Midbrain (tissue), 1 donor: ENCODE data around the gene DERL2.
A peak's percentile ranks its signal among the peaks of the same experiment; 100 is the strongest.

Source experiments
- DNase-seq: peaks from one replicate; lab custom pipeline; 2025; lab: John Stamatoyannopoulos, UW

Gene DERL2

GRCh38 chr17:5501685-5502084 lies 15.7 kb upstream of the DERL2 start:
- DNase-seq = no peak

DNA sequence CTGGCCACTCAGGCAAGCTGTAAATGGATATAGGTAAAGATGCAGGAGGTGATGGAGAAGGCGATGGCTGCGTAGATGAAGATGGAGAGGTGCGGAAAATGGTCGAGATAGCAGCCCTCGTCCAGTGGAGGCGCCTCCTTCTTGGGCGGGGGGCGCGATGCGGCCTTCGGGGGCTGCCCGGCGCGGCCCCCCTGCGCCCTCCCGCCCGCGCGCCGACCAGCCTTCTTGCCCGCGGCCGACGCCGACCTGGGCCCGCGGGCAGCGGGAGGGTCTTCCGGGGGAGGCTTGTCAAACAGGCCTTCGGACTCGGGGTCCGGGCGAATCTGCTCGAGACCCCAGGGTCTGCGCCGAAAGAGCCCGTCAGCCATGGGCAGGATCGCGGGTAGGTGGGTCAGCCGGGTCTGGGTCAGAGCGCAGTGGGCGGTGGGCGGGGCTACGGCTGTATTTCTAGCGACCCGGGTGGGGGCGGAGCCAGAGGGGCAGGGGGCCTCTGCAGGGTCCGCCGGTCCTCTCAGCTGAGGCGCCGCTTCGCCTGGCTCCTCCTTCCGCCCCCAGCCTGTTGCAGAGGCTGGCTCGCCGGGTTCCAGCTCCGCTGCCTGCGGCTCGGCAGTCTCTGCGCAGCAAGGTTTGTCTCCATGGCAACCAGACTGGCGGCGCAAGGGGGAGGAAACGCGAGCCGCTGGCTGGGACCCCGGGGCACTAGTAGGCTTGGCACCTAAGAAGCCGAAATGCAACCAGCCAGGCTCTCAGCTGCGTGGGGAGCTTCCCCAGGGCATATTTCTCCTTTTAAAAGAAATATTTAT lies 14.8 kb upstream of the DERL2 start:
- peak; percentile 84 for DNase-seq

GRCh38 chr17:5500247-5500588 lies 14.2 kb upstream of the DERL2 start:
- no peak for DNase-seq

DNA sequence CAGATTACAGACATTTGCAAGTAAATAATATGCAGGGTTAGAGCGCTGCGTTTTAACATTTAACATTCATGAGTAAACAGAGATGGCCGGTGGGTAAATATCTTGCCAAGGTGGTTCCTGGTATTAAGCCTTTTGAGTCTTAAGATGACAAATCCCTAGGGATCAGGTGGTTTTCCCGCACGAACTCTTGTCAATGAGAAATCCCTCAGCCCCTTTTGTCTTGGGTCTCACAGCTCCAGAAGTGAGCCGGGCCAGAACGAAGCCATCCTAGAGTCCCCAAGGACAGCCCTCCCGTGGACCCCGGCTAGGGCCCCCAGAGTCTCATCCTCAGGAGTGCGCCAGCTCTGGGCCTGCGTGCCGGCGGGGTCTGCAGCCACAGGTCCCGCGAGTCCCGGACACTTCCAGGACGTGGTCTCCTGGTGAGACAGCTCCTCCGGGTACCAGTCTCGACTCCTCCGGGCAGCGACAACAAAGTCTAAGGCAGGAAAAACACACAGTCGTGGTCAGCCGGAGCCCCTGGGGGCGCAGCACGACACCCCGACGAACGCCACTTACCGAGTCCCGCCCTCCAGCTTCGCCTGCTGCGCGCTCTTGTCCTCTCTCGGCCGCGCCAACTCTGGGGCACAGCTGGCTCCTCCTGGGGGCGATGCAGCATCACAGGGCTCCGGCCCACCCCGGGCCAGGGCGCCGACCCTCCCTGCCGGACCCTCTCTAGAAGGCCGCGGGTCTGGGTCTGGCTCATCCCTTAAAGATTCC lies 13.7 kb upstream of the DERL2 start:
- peak; percentile 9 for DNase-seq

DNA sequence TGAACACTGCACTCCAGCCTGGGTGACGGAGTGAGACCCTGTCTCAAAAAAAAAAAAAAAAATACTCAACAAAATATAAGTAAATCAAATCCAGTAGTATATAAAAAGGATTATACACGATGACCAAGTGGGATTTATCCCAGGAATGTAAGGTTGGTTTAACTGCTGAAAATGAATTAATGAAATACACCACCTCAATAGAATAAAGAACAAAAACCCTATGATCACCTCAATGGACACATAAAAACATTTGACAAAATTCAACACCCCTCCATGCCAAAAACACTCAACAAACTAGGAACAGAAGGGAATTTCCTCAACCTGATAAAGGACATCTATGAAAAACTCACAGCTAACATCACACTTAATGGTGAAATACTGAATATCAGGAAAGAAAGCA lies 7.0 kb upstream of the DERL2 start:
- DNase-seq = no peak

DNA sequence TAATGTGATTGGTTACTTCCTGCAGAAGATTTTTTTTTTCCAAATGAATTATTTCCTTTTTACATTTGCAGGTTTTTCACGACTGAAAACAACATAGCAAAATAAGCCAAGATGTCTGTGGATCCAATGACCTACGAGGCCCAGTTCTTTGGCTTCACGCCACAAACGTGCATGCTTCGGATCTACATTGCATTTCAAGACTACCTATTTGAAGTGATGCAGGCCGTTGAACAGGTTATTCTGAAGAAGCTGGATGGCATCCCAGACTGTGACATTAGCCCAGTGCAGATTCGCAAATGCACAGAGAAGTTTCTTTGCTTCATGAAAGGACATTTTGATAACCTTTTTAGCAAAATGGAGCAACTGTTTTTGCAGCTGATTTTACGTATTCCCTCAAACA lies 2.8 kb upstream of the DERL2 start:
- no peak for DNase-seq

GRCh38 chr17:5486206-5487124 lies 487 bp upstream of the DERL2 start, which contains the start of gene MIS12:
Gene MIS12 (plus strand): TSS chr17:5486566. CDS start chr17:5488863, 2,297 bp downstream.
- DNase-seq = peak; percentile 99

DNA sequence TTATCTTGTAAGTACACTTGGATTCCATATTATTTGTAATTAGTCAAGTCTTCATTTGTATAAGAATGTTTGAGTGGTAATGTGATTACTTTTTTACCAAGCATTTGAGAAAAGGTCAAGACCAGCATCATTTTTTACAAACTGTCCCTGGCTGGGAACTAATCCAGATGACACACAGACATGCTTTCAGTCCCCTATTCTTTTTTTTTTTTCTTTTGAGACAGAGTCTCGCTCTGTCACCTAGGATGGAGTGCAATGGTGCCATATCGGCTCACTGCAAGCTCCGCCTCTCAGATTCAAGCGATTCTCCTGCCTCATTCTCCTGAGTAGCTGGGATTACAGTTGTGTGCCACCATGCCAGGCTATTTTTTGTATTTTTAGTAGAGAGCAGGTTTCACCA lies 4.5 kb downstream of the DERL2 start:
- DNase-seq = no peak

GRCh38 chr17:5480962-5481361 lies 5.0 kb downstream of the DERL2 start:
- no peak for DNase-seq

DNA sequence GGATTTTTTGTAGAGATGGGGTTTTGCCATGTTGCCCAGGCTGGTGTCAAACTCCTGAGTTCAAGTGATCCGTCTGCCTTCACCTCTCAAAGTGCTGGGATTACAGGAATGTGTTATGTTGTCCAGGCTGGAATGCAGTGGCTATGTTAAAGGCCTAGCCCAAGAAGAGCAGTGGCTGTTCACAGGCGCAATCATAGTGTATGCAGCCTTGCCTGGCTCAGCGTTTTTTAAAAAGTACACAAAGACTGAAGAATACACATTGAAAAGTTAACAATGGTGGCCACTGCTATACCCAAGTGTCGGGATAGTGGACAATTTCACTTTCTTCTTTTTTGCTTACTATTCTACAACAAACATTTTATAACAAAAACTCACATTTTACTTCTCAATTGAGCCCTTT lies 7.0 kb downstream of the DERL2 start:
- no peak for DNase-seq

GRCh38 chr17:5473906-5474305 lies 12.1 kb downstream of the DERL2 start:
- no peak for DNase-seq

- DNase-seq = no peak
These were observed 13.5 kb downstream of the DERL2 start for GRCh38 chr17:5472511-5472910.

DNA sequence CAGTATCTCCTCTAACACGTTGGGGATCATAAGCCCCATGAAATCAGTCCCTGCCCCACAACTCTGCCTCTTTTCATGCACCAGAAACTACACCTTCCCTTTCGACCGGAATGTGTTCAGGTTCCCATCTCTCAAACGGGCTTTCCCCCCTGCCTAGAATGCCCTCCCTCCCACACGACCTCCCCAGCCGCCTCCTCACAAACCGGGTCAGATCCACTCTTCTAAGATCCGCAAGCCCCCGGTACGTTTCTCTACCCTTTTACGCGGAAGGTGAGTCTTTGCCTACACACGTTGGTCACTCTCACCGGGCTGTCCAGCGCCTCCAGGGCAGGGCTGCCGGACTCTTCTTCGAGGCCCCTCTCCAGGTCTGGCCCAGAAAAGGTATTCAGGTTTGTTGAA lies 17.9 kb downstream of the DERL2 start:
- DNase-seq = no peak

DNA sequence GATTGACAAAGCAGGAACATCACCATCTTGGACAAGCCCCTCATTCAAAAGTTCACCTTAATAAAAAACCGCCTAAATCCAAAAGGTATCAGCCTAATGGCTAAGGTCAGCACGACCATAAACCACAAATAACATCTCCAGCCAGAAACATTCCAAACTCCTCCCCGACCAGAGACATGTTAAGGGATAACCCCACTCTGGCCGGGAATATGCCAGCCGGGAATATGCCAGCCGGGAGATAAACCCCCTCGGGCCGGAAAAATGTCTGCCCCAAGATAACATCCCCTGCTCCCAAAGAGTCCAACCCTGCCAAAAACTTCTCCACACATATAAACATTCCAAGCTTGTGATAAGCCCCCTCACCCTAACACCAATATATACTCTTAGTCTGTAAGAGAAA lies 18.6 kb downstream of the DERL2 start:
- no peak for DNase-seq

DNA sequence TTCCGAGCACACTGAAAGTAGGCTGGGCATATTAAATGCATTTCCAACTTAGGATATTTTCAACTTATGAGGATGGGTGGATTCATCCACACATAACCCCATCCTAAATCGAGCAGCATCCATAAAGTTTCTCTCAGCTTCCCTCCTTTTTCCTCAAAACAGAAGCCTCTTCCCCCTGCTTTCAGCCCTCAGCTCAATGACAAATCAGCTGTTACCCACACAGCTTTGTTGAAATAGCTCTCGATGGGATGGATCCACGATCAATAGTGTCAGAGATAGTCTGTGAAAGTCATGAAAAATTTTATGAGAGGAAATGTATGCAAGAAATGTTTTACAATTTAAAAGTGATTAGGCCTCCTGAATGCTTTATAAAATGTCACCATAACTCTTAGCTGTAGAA lies 19.7 kb downstream of the DERL2 start:
- DNase-seq = no peak

- no peak for DNase-seq
These were observed 21.1 kb downstream of the DERL2 start for GRCh38 chr17:5464717-5465507.

DNA sequence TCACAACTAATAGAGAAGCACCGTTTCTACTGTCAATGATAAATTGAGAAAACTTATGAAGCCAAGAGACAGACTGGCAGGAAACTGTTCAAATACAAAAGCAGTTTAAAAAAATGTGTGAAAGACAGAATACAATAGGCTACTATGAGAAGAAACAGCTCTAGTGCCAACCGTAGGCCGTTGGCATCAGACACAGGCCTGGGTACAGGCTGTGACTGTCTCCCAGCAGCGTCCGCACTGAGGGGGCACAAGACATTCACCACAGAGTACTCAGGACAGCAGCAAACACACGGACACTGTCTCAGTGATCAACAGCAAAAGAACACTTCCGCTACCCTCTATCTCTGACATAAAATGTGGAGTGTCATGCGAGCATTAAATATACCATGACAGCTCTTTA lies 39.2 kb downstream of the DERL2 start:
- peak; percentile 91 for DNase-seq

DNA sequence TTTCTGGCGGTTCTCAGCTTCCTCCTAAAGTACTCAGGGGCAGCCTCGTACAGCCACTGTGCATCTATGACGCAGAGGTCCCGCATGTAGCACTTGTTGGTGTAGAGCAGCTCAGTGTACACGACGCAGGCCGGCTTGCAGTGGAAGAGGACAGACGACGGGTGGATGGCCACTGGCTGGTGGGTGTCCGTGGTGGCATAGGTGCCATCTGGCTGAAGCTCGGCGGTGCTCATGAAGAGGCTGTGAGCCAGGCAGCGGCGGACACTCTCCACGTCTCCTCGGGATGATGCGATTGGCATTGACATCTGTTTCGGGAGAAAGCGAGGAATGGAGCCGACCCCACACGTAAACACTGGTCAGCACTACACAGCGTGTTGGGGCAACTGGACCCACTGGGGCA lies 41.8 kb downstream of the DERL2 start:
- no peak for DNase-seq

GRCh38 chr17:5443728-5444127 lies 42.2 kb downstream of the DERL2 start:
- no peak for DNase-seq

DNA sequence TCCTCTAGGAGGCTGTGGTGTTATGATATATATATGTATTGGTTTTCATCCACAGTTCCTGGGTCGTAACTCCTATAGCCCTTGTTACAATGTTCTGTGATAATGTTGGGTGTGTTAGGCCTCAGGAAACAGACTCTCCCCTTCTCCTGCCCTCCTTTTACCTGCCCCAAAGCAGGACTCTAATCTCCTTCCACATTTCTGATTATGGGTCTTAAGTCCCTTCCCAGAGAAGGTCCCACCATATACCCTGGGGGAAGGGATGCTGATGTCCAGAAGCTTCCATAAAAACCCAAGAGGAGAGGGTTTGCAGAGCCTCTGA lies 46.6 kb downstream of the DERL2 start:
- no peak for DNase-seq

- peak; percentile 96 for DNase-seq
These were observed 47.1 kb downstream of the DERL2 start, which contains the start of gene C1QBP for GRCh38 chr17:5438716-5439445. Gene C1QBP (minus strand): TSS chr17:5439155. CDS start chr17:5439073, 82 bp downstream.
